ENCODE measurements around the gene AGXT2.

AGXT2 gene

GRCh38 chr5:34957857-34958690 is 89.7 kb downstream of the AGXT2 start:
- DNase-seq, result no peak

DNA sequence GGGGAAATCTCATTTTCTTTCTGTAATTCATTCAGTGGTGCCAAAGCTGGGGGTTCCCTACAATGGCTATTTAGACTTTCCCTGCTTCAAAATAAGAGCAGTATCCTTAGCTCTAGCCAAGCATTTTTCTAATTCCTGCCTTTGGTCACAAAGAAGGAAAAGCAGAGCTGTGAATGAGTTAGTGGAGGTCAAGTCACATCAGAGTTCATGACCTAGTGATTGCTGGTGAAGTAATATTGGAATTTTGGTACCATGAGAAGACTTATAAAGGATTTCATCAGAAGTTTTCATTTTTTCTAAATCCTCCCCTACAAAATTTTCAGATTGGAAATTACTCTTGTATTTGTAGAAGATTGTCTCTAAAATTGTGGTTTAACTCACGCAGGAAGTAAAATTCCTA is 90.4 kb downstream of the AGXT2 start:
- no peak for DNase-seq

Data from NCI-H2171 (cell line).